ENCODE results near the gene AMPD3.
A peak's percentile ranks its signal among the peaks of the same experiment; 100 is the strongest.

Gene AMPD3

GRCh38 chr11:10438458-10438857 lies 16.6 kb upstream of the AMPD3 start:
- DNase-seq (ENCODE audit: low spot score): no peak

GRCh38 chr11:10439351-10439750 lies 15.7 kb upstream of the AMPD3 start:
- no peak for DNase-seq (ENCODE audit: low spot score)

GRCh38 chr11:10439924-10440323 lies 15.1 kb upstream of the AMPD3 start:
- no peak for DNase-seq (ENCODE audit: low spot score)

- no peak for DNase-seq (ENCODE audit: low spot score)
These were observed 14.7 kb upstream of the AMPD3 start for GRCh38 chr11:10440401-10440800.

- DNase-seq (ENCODE audit: low spot score): no peak
These were observed 14.0 kb upstream of the AMPD3 start for GRCh38 chr11:10441091-10441490.

- DNase-seq (ENCODE audit: low spot score): no peak
These were observed 13.2 kb upstream of the AMPD3 start for GRCh38 chr11:10441652-10442503.

GRCh38 chr11:10443152-10443551 lies 11.9 kb upstream of the AMPD3 start:
- DNase-seq (ENCODE audit: low spot score): no peak

GRCh38 chr11:10443721-10444235 lies 11.3 kb upstream of the AMPD3 start:
- no peak for DNase-seq (ENCODE audit: low spot score)

GRCh38 chr11:10444725-10445315 lies 10.2 kb upstream of the AMPD3 start:
- no peak for DNase-seq (ENCODE audit: low spot score)

GRCh38 chr11:10447445-10447844 lies 7.6 kb upstream of the AMPD3 start:
- no peak for DNase-seq (ENCODE audit: low spot score)

GRCh38 chr11:10450462-10451425 lies 4.3 kb upstream of the AMPD3 start:
- peak; percentile 83 for DNase-seq (ENCODE audit: low spot score)

GRCh38 chr11:10451426-10452116 lies 3.5 kb upstream of the AMPD3 start:
- no peak for DNase-seq (ENCODE audit: low spot score)

GRCh38 chr11:10452211-10452767 lies 2.8 kb upstream of the AMPD3 start:
- DNase-seq (ENCODE audit: low spot score): no peak

GRCh38 chr11:10453261-10453660 lies 1.8 kb upstream of the AMPD3 start:
- DNase-seq (ENCODE audit: low spot score): no peak

GRCh38 chr11:10455637-10456487 lies 798 bp downstream of the AMPD3 start:
- no peak for DNase-seq (ENCODE audit: low spot score)

GRCh38 chr11:10456519-10456918 lies 1.5 kb downstream of the AMPD3 start:
- no peak for DNase-seq (ENCODE audit: low spot score)

GRCh38 chr11:10457901-10458300 lies 2.8 kb downstream of the AMPD3 start:
- DNase-seq (ENCODE audit: low spot score): no peak

- DNase-seq (ENCODE audit: low spot score): no peak
These were observed 4.2 kb downstream of the AMPD3 start for GRCh38 chr11:10459029-10459970.

GRCh38 chr11:10460611-10461275 lies 5.7 kb downstream of the AMPD3 start:
- DNase-seq (ENCODE audit: low spot score): no peak
